H9 (cell line): Measurements from ENCODE around the gene PCSK6. TPM values are rescaled to one million over a fixed set of nuclear protein-coding genes. Genes with fewer than 3 reads are reported as not detected.

Experiments used
- DNase-seq: peaks from one replicate; pipeline ENCODE4 v3.0.0-alpha.2; 2017
- H2AFZ ChIP-seq: one replicate; pipeline ENCODE4 v1.6.1; 2013; ENCODE audit warnings: mild to moderate bottlenecking, low read length, control low read depth, moderate library complexity
- H2AK5ac ChIP-seq: 2 replicates; pipeline ENCODE4 v1.6.1; 2013; ENCODE audit warnings: low read length, control low read depth, mixed read lengths; ENCODE audit not compliant: insufficient read length
- H2BK120ac ChIP-seq: one replicate; pipeline ENCODE4 v1.6.1; 2013; ENCODE audit warnings: low read depth, mild to moderate bottlenecking, low read length, control low read depth, inconsistent platforms; ENCODE audit not compliant: poor library complexity, severe bottlenecking
- H2BK12ac ChIP-seq: 2 replicates; pipeline ENCODE4 v1.6.1; 2013; ENCODE audit warnings: low read length, control low read depth, mixed read lengths, low read depth; ENCODE audit not compliant: insufficient read length
- H2BK15ac ChIP-seq: 2 replicates; pipeline ENCODE4 v1.6.1; 2013; ENCODE audit warnings: low read depth, low read length, control low read depth
- H2BK20ac ChIP-seq: one replicate; pipeline ENCODE4 v1.6.1; 2013; ENCODE audit warnings: low read depth, mild to moderate bottlenecking, low read length, control low read depth, inconsistent platforms; ENCODE audit not compliant: poor library complexity, severe bottlenecking
- H2BK5ac ChIP-seq: 2 replicates; pipeline ENCODE4 v1.6.1; 2013; ENCODE audit warnings: low read length, control low read depth, mixed read lengths; ENCODE audit not compliant: insufficient read length
- H3K14ac ChIP-seq: 2 replicates; pipeline ENCODE4 v1.6.1; 2013; ENCODE audit warnings: low read length, control low read depth; ENCODE audit not compliant: insufficient read depth
- H3K18ac ChIP-seq: 2 replicates; pipeline ENCODE4 v1.6.1; 2013; ENCODE audit warnings: low read depth, mild to moderate bottlenecking, mixed read lengths, low read length, control low read depth; ENCODE audit not compliant: insufficient read length
- H3K23ac ChIP-seq: 2 replicates; pipeline ENCODE4 v1.6.1; 2013; ENCODE audit warnings: low read length, control low read depth, mixed read lengths, low read depth; ENCODE audit not compliant: insufficient read length
- H3K23me2 ChIP-seq: 2 replicates; pipeline ENCODE4 v1.6.1; 2013; ENCODE audit warnings: low read depth, mild to moderate bottlenecking, mixed read lengths, low read length, control low read depth; ENCODE audit not compliant: insufficient read length, poor library complexity, severe bottlenecking
- H3K27ac ChIP-seq: 2 replicates; pipeline ENCODE4 v1.5.1; 2013; ENCODE audit warnings: low read length, control low read depth, mixed read lengths, low read depth; ENCODE audit not compliant: insufficient read length
- H3K27me3 ChIP-seq: 2 replicates; pipeline ENCODE4 v1.6.1; 2013; ENCODE audit warnings: low read length, control low read depth, inconsistent platforms; ENCODE audit not compliant: insufficient read depth
- H3K4ac ChIP-seq: 2 replicates; pipeline ENCODE4 v1.6.1; 2013; ENCODE audit warnings: low read depth, mild to moderate bottlenecking, control low read depth, inconsistent platforms, low read length, moderate library complexity
- H3K4me1 ChIP-seq: 2 replicates; pipeline ENCODE4 v1.6.1; 2013; ENCODE audit warnings: low read length, control low read depth, inconsistent platforms; ENCODE audit not compliant: insufficient read depth
- H3K4me2 ChIP-seq: 2 replicates; pipeline ENCODE4 v1.6.1; 2013; ENCODE audit warnings: low read length, control low read depth, mixed read lengths; ENCODE audit not compliant: insufficient read length, insufficient read depth
- H3K56ac ChIP-seq: 2 replicates; pipeline ENCODE4 v1.6.1; 2013; ENCODE audit warnings: low read depth, mild to moderate bottlenecking, mixed read lengths, low read length, control low read depth; ENCODE audit not compliant: insufficient read length
- H3K79me1 ChIP-seq: 2 replicates; pipeline ENCODE4 v1.6.1; 2013; ENCODE audit warnings: low read depth, mild to moderate bottlenecking, moderate library complexity, low read length, control low read depth, inconsistent platforms; ENCODE audit not compliant: insufficient read depth, poor library complexity, severe bottlenecking
- H3K79me2 ChIP-seq: 2 replicates; pipeline ENCODE4 v1.6.1; 2013; ENCODE audit warnings: low read length, control low read depth, inconsistent platforms; ENCODE audit not compliant: insufficient read depth
- H3K9ac ChIP-seq: 2 replicates; pipeline ENCODE4 v1.6.1; 2013; ENCODE audit warnings: low read length, control low read depth, mixed read lengths; ENCODE audit not compliant: insufficient read length; ENCODE audit errors: extremely low read depth
- H3K9me3 ChIP-seq: one replicate; pipeline ENCODE4 v1.6.1; 2013; ENCODE audit warnings: low read depth, low read length, inconsistent platforms; ENCODE audit not compliant: control insufficient read depth
- H3T11ph ChIP-seq: one replicate; pipeline ENCODE4 v1.6.1; 2013; ENCODE audit warnings: mild to moderate bottlenecking, low read length, control low read depth, inconsistent platforms
- H4K20me1 ChIP-seq: one replicate; pipeline ENCODE4 v1.6.1; 2013; ENCODE audit not compliant: control insufficient read depth, insufficient read length, insufficient read depth
- H4K5ac ChIP-seq: 2 replicates; pipeline ENCODE4 v1.6.1; 2013; ENCODE audit warnings: low read depth, mild to moderate bottlenecking, mixed read lengths, low read length, control low read depth; ENCODE audit not compliant: insufficient read length
- H4K8ac ChIP-seq: replicated peaks from 2 replicates; pipeline ENCODE4 v1.6.1; 2013; ENCODE audit warnings: low read length, control low read depth, mixed read lengths, low read depth; ENCODE audit not compliant: insufficient read length
- H4K91ac ChIP-seq: 2 replicates; pipeline ENCODE4 v1.6.1; 2013; ENCODE audit warnings: low read depth, mild to moderate bottlenecking, moderate library complexity, mixed read lengths, low read length, control low read depth; ENCODE audit not compliant: insufficient read length
- H3K27ac Mint-ChIP-seq, 3 experiments: 2 replicates in 2 of 3; 3 replicates in 1 of 3; pipeline ENCODE4 v1.8.0; 2020 to 2021; ENCODE audit warnings: mixed read lengths in 3 of 3, mild to moderate bottlenecking in 1 of 3, moderate library complexity in 1 of 3
- H3K27me3 Mint-ChIP-seq: 2 replicates; pipeline ENCODE4 v1.8.0; 2021; ENCODE audit warnings: low read depth, mild to moderate bottlenecking, moderate library complexity, mixed read lengths
- H3K36me3 Mint-ChIP-seq, 3 experiments: 2 replicates in 2 of 3; 3 replicates in 1 of 3; pipeline ENCODE4 v1.8.0; 2020 to 2021; ENCODE audit warnings: low read depth in 3 of 3, mixed read lengths in 3 of 3; ENCODE audit not compliant: insufficient read depth in 1 of 3
- H3K4me1 Mint-ChIP-seq, 2 experiments: 2 replicates each; pipeline ENCODE4 v1.8.0; 2020; ENCODE audit warnings: mixed read lengths in 2 of 2
- H3K4me3 Mint-ChIP-seq, 2 experiments: 2 replicates in 1 of 2; 3 replicates in 1 of 2; pipeline ENCODE4 v1.8.0; 2020 to 2021; ENCODE audit warnings: mild to moderate bottlenecking in 2 of 2, mixed read lengths in 2 of 2, moderate library complexity in 1 of 2
- H3K9me3 Mint-ChIP-seq, 2 experiments: 2 replicates in 1 of 2; 3 replicates in 1 of 2; pipeline ENCODE4 v1.8.0; 2020; ENCODE audit warnings: mild to moderate bottlenecking in 2 of 2, mixed read lengths in 2 of 2, moderate library complexity in 1 of 2
- CTCF ChIP-seq: fragments of 200-600 bp; sonication (generic); conservative IDR thresholded peaks from 3 replicates; pipeline ENCODE4 v1.8.0; 2021; ENCODE audit warnings: antibody characterized with exemption, mild to moderate bottlenecking
- WGBS: extraction: QIAGEN DNeasy Blood & Tissue Kit; methylation state at CpG from one replicate; pipeline ENCODE4 v1.1.7; 2013; ENCODE audit warnings: missing lambda C conversion rate, low lambda C conversion rate, mixed read lengths; ENCODE audit not compliant: insufficient read length; ENCODE audit errors: extremely low coverage; 5-methylcytosine and 5-hydroxymethylcytosine counted together
- total RNA-seq: library from RNA; stranded (reverse); gene quantifications from 2 replicates; pipeline ENCODE4 v1.2.1, GENCODE V29; 2021

The PCSK6 gene
- total RNA-seq, 1 experiment from 2014 or later: 4.0 TPM

- peak; percentile 35; the same call in 2 of the 3 replicates for TF ChIP-seq CTCF
- no peaks in the 10 kb centered on the region for H3K9me3 ChIP-seq
- no peak overlapping the region for H3K9ac ChIP-seq
- H3K56ac ChIP-seq: no peak overlapping the region
- Mint-ChIP-seq H3K27ac (no peak overlapping the region; a peak in 1 of 7 replicates), H3K36me3 (peaks cover 0 to 5% (median 3%) of the 10 kb centered on the region in 3 experiments; a peak in 3 of 7 replicates), H3K27me3 (peaks cover 2% of the 10 kb centered on the region), H3K4me3 (no peak overlapping the region), H3K4me1 (peaks cover 45 to 56% of the 10 kb centered on the region in 2 experiments), H3K9me3 (no peaks in the 10 kb centered on the region)
- H4K91ac ChIP-seq: no peak overlapping the region
- H3K27me3 ChIP-seq: no peaks in the 10 kb centered on the region
- no peak overlapping the region for H2BK15ac ChIP-seq
- H3K4ac ChIP-seq: no peak overlapping the region
- no peak overlapping the region for H2AFZ ChIP-seq
- H2BK12ac ChIP-seq: no peak overlapping the region
- H4K8ac ChIP-seq: no peak overlapping the region
- DNase-seq: no peak
- H2BK120ac ChIP-seq: no peak overlapping the region
- H2BK5ac ChIP-seq: no peak overlapping the region
- WGBS: no CpG with 5 or more reads among the region's 11 CpGs
- no peak overlapping the region for H3K14ac ChIP-seq
- no peak overlapping the region for H2BK20ac ChIP-seq
- no peak overlapping the region for H4K5ac ChIP-seq
- H3K79me2 ChIP-seq: peaks cover 14% of the 10 kb centered on the region
- H3K23ac ChIP-seq: no peak overlapping the region
- no peaks in the 10 kb centered on the region for H3K79me1 ChIP-seq
- no peak overlapping the region for H2AK5ac ChIP-seq
- no peak overlapping the region for H3K18ac ChIP-seq
- no peak overlapping the region for H3K4me2 ChIP-seq
- H3K23me2 ChIP-seq: peaks cover 14% of the 10 kb centered on the region
- peaks cover 7% of the 10 kb centered on the region; the same call in 1 of the 2 replicates for H3K4me1 ChIP-seq
- no peak overlapping the region for H3T11ph ChIP-seq
- no peaks in the 10 kb centered on the region for H4K20me1 ChIP-seq
- H3K27ac ChIP-seq: no peak overlapping the region
These were observed 235.1 kb downstream of the PCSK6 start for GRCh38 chr15:101254157-101255050.

Other genes starting within 250 kb of the PCSK6 start
- 68.3 and 68.9 TPM in 2 replicates for gene CHSY1, start 237.7 kb downstream of the PCSK6 start, total RNA-seq
- 57.7 and 65.1 TPM in 2 replicates for gene SELENOS, start 212.2 kb downstream of the PCSK6 start, total RNA-seq
- gene SNRPA1, start 194.5 kb downstream of the PCSK6 start, total RNA-seq: 145 and 146 TPM in 2 replicates
- 30.5 and 34.9 TPM in 2 replicates for gene TM2D3, start 162.7 kb upstream of the PCSK6 start, total RNA-seq
- 14.1 and 14.9 TPM in 2 replicates for gene TARS3, start 234.8 kb upstream of the PCSK6 start, total RNA-seq